Fibroblast of villous mesenchyme (primary cell): ENCODE results near the gene TIGD2. TPM values are rescaled to one million over a fixed set of nuclear protein-coding genes. Genes with fewer than 3 reads are reported as not detected.

ENCODE experiments used
- DNase-seq: peaks from one replicate; pipeline ENCODE4 v3.0.0-alpha.2; 2010; ENCODE audit warnings: low read depth
- H3K4me3 ChIP-seq: 2 replicates; pipeline ENCODE4 v1.5.1; 2011; ENCODE audit warnings: low read depth, mild to moderate bottlenecking, low read length
- total RNA-seq: library from RNA; depleted of rRNA; stranded (reverse); fragments of >200 nt; gene quantifications from 2 replicates; pipeline ENCODE4 v1.2.3, GENCODE V29; 2012
- TF ChIP-seq, protein P1 (sequence below): IDR thresholded peaks from 2 replicates; pipeline ENCODE4 v1.5.1; 2012; ENCODE audit warnings: low read depth, mild to moderate bottlenecking, low read length; ENCODE audit not compliant: insufficient read depth

Gene TIGD2
- total RNA-seq = 12.2 and 12.5 TPM in 2 replicates

DNA sequence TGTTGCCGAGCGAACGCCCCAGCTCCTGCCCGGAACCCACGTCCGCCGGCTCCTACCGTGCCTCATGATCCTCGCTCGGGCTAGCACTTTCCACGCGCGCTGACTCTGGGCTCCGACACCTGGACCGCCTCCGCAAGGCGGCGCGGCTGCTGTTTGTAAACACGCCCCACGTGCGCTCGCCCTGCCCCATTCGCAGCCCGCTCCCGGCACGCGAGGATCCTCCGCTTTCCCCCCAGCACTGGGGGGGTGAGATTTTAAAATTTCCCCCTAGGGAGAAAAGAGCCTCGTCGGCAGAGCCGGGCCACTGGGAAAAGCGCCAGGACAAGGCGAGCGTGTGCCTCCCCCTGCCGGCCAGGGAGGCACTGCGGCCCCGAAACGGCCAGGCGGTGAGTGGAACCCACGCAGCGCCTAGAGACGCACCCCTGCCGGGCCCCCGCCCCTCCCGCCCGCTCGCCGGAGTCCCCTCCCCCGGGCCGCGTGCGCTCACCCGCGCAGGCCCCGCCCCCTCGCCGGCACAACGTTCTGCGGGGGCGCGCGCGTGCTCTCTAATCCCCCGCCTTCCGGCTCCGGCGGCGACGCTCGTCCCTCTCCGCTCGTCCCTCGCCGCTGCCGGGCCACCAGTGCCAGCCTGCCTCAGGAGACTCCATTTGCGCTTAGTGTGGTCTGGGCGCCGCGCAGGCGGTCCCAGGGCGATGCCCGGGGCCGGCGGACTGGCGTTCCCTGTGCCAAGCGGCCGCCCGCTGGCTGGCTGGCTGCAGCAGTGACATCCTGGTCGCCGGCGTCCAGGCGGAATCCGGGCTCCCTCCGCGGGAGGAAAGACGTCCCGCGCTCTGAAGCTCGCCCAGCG, at the start of gene TIGD2:
Gene TIGD2 (plus strand): TSS at position 548 of the 847 bp plus-strand sequence. CDS start 1,442 bp downstream, outside the sequence.
- TF ChIP-seq, protein P1, sequence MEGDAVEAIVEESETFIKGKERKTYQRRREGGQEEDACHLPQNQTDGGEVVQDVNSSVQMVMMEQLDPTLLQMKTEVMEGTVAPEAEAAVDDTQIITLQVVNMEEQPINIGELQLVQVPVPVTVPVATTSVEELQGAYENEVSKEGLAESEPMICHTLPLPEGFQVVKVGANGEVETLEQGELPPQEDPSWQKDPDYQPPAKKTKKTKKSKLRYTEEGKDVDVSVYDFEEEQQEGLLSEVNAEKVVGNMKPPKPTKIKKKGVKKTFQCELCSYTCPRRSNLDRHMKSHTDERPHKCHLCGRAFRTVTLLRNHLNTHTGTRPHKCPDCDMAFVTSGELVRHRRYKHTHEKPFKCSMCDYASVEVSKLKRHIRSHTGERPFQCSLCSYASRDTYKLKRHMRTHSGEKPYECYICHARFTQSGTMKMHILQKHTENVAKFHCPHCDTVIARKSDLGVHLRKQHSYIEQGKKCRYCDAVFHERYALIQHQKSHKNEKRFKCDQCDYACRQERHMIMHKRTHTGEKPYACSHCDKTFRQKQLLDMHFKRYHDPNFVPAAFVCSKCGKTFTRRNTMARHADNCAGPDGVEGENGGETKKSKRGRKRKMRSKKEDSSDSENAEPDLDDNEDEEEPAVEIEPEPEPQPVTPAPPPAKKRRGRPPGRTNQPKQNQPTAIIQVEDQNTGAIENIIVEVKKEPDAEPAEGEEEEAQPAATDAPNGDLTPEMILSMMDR = peak; percentile 74
- peak within 1 kb of the TSS; percentile 80 for H3K4me3 ChIP-seq
- DNase-seq = peak; percentile 85

DNA sequence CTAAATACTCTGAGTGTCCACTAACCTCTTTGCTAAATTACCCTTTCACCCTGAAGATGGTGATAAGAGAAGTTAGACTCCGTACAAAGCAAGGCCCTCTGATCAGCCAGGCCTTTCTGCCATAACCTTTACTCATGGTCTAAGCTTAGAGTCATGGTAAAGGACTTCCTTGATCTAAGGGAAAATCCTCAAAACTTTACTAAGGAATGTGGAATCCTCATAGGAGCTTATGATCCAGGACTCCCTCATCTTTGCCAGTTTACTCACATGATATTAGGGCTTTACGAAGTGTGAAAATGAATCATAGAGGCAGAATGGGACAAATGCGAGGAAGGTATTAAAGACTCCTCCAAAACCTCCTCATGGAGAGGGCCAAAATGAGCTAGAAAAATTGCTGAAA, 46.5 kb upstream of the TIGD2 start:
- TF ChIP-seq, protein P1 = no peak
- no peak overlapping the region for H3K4me3 ChIP-seq
- no peak for DNase-seq

DNA sequence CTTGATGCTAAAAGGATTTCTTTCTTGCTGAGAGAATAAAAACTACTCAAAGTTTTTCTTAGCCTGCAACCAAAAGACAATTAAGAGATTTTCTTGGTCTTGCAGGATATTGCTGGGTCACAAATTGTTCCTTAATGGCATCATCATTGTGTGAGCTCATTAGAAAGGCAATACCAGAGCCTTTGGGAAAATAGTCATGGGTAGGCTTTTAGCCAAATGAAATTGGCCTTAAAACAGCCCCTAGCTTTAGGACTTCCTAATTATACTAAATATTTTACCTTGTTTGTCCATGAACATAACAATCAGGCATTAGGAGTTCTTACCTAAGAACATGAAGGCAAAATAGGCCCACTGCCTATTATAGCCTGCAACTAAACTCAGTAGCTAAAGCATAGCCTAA, 43.9 kb upstream of the TIGD2 start:
- TF ChIP-seq, protein P1 = no peak
- no peak for DNase-seq
- H3K4me3 ChIP-seq = no peak overlapping the region

DNA sequence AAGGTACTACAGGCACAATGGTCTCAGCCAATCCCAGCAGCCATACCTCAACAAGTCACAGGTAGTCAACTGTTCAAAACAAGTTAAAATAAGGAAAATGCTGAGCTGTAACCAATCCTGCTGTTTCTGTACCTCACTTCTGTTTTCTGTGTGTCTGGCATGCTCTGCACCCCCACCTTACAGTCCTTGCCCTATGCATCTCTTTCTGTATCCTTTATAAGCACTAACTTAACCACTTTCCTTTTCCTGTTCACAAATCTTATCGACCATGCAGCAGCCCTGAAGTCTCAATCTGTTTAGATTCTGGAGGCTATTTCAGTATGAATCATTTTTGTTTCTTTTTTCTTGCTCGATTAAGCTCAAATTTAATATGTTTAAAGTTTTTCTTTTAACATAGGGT, 41.9 kb upstream of the TIGD2 start:
- no peak for DNase-seq
- H3K4me3 ChIP-seq = no peak overlapping the region
- TF ChIP-seq, protein P1 = no peak

DNA sequence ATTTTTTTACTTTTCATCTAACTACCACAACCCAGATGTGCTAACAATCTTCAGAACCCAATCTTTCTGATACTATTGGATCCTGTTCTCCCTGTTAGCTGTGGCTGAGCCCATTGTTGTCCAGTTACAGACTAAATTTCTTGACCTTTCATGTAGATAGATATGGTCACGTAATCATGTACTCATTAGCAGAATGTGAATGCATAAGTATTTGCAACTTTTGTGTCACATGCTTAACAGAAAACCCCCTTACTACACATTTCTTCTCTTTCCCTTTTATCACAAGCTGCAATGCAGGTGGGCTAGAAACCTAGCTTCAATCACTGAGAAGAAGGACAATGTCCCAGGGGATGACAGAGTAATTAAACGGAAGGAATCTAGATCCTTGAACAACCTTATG, 41.3 kb upstream of the TIGD2 start:
- H3K4me3 ChIP-seq = no peak overlapping the region
- TF ChIP-seq, protein P1 = no peak
- DNase-seq = no peak

DNA sequence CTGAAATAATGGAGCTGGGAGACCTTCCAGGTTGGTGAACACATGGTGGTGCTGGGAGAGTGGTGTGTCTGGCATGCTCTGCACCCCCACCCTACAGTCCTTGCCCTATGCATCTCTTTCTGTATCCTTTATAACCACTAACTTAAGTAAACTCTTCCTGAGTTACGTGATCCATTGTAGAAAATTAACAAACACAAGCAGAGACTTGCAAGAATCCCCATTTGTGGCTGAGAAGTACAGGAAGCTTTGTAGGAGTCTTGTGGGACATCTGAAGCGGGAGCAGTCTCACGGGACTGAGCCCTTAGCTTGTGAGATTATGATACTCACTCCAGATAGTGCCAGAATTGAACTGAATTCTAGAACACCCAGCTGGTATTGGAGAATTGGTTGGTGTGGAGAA, 40.0 kb upstream of the TIGD2 start:
- no peak overlapping the region for H3K4me3 ChIP-seq
- no peak for DNase-seq
- TF ChIP-seq, protein P1 = no peak
